T-helper 17 cell (primary cell): ENCODE measurements around the gene ALOX12B. TPM values are rescaled to one million over a fixed set of nuclear protein-coding genes. Genes with fewer than 3 reads are reported as not detected.
"Not testable (repeated sequence)": the region's sequence is repeated elsewhere in the genome, so short reads cannot be mapped to it uniquely, and the experiment has no call there.

ENCODE experiments used
- ATAC-seq: fragments of 150-1000 bp; cut with Tn5 transposase; 2 replicates; pipeline ENCODE4 v1.10.0; 2021; ENCODE audit warnings: mild to moderate bottlenecking, moderate library complexity
- DNase-seq, 3 donors: peaks; one replicate each; pipeline versions ENCODE4 v3.0.0 to v3.0.0-alpha.2; 2020 to 2021
- H3K9me3 ChIP-seq: one replicate; pipeline ENCODE4 v1.7.0; 2013; ENCODE audit warnings: low read length, mild to moderate bottlenecking; ENCODE audit not compliant: control insufficient read depth, poor library complexity, severe bottlenecking
- H3K27ac Mint-ChIP-seq: one replicate; pipeline ENCODE4 v1.8.0; 2022; ENCODE audit warnings: mild to moderate bottlenecking, moderate library complexity, mixed read lengths
- H3K27me3 Mint-ChIP-seq: one replicate; pipeline ENCODE4 v1.8.0; 2022; ENCODE audit warnings: mixed read lengths
- H3K36me3 Mint-ChIP-seq: one replicate; pipeline ENCODE4 v1.8.0; 2022; ENCODE audit warnings: low read depth, mixed read lengths
- H3K4me1 Mint-ChIP-seq: one replicate; pipeline ENCODE4 v1.8.0; 2022; ENCODE audit warnings: mild to moderate bottlenecking, mixed read lengths
- H3K4me3 Mint-ChIP-seq: one replicate; pipeline ENCODE4 v1.8.0; 2022; ENCODE audit warnings: mild to moderate bottlenecking, moderate library complexity, mixed read lengths
- total RNA-seq, 4 donors: library from RNA in 2 of 4; stranded (reverse) in 2 of 4; gene quantifications; one replicate each; pipeline ENCODE4 v1.2.3 and lab custom pipeline; 2022 to 2026

ALOX12B gene
- total RNA-seq, 2 donors from 2014 or later = not detected

DNA sequence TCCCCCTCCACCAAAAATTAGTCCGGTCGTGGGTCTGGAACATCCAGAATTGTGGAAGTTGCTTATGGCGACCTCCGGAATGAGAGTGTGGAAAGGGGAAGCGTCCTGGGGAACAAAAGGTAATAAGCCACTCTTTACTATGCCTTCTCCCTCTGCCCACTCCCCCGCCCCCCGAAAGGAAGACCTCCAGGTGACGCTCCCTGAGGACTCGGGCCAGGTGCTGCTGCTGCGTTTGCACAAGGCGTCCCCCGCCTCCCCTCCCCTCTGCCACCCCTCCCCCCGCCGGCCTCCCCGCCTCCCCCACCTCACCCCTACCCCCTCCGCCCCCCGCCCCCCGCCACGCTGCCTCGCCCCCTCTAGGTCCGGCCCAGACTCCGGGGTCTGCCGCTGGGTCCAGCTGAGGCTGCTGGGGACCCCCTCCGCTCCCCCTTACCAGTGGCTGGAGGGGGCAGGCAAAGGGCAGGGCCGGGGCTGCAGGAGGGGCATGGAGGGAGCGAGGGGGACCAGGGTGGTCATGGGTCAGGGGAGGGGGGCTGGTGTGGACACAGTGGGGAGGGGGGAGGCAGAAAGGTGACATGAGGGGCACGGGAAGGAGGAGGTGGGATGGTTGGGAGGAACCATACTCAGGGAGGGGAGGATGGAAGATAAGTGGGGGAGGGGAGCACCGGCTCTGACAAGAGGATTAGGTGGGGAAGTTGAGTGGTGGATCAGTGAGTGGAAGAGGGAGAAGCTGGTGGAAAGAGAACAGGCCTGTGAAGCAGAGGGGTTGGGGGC is 23.6 kb downstream of the ALOX12B start:
- DNase-seq = no peak
- no peak for ATAC-seq

DNA sequence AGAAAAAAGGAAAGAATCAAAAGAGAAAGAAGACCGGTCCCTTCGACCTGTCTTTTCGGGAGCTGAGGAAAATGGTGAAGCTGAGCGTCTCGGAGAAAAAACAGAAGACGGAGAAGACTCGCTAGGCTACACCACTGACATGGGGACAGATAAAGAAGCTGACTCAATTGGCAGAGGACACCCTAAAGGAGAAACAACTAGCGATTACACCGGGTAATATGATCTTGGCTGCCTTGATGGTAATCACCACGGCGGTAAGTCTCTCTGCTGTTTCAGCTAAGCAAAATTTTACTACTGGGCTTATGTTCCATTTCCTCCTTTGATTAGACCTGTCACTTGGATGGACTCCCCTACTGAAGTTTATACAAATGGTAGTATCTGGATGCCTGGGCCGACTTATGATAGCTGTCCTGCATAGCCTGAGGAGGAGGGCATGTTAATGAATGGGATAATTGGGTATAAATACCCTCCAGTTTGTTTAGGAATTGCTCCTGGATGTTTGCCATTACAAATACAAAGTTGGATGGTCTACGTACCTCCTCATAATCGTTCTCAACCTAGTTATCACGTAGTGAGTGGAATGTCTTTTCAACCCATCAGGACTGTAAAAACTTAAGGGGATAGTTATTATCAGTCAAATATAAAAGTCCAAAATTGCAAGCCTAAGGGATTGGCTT is 24.6 kb downstream of the ALOX12B start:
- H3K27me3 Mint-ChIP-seq = peaks cover 49% of the 10 kb centered on the region
- ATAC-seq = no peak

More for the DNA sequence above, 23.6 kb downstream of the ALOX12B start:
- H3K9me3 ChIP-seq = no peaks in the 10 kb centered on the region
- no peak overlapping the region for H3K27ac Mint-ChIP-seq
- peaks cover 43% of the 10 kb centered on the region for H3K27me3 Mint-ChIP-seq
- H3K4me3 Mint-ChIP-seq = no peak overlapping the region
- H3K4me1 Mint-ChIP-seq = peaks cover 3% of the 10 kb centered on the region
- H3K36me3 Mint-ChIP-seq = no peaks in the 10 kb centered on the region

DNA sequence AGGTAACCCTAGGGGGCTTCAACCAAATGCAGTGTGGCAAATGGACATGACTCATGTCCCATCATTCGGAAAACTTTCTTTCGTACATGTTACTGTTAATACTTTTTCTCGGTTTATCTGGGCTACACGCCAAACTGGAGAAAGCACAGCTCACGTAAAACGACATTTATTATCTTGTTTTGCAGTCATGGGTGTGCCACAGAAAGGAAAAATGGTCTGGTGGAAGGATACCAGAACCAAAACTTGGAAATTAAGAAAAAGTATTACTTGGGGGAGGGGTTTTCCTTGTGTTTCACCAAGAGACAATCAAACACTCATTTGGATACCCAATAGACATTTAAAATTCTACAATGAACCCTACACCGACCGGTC is 25.1 kb downstream of the ALOX12B start:
- DNase-seq (no peak), ATAC-seq (no peak)
- no peaks in the 10 kb centered on the region for H3K9me3 ChIP-seq
- peaks cover 54% of the 10 kb centered on the region for H3K27me3 Mint-ChIP-seq
- H3K4me1 Mint-ChIP-seq = peaks cover 5% of the 10 kb centered on the region
- no peak overlapping the region for H3K4me3 Mint-ChIP-seq
- no peaks in the 10 kb centered on the region for H3K36me3 Mint-ChIP-seq
- H3K27ac Mint-ChIP-seq = no peak overlapping the region

More for the DNA sequence above, 24.6 kb downstream of the ALOX12B start:
- no peaks in the 10 kb centered on the region for H3K36me3 Mint-ChIP-seq
- peaks cover 3% of the 10 kb centered on the region for H3K4me1 Mint-ChIP-seq
- DNase-seq = no peak
- no peak overlapping the region for H3K4me3 Mint-ChIP-seq
- H3K27ac Mint-ChIP-seq = peak overlapping the region; percentile 21
- no peaks in the 10 kb centered on the region for H3K9me3 ChIP-seq

DNA sequence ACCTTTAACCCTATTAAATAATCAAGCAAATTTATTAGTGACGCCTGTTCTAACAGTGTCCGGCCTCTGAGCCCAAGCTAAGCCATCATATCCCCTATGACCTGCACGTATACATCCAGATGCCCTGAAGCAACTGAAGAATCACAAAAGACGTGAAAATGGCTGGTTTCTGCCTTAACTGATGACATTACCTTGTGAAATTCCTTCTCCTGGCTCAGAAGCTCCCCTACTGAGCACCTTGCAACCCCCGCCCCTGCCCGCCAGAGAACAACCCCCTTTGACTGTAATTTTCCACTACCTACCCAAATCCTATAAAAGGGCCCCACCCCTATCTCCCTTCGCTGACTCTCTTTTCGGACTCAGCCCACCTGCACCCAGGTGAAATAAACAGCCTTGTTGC is 25.7 kb downstream of the ALOX12B start:
- not testable (repeated sequence) for DNase-seq, H3K27ac Mint-ChIP-seq, H3K4me1 Mint-ChIP-seq, H3K9me3 ChIP-seq, ATAC-seq, H3K36me3 Mint-ChIP-seq, H3K4me3 Mint-ChIP-seq
- peaks cover 60% of the 10 kb centered on the region for H3K27me3 Mint-ChIP-seq

DNA sequence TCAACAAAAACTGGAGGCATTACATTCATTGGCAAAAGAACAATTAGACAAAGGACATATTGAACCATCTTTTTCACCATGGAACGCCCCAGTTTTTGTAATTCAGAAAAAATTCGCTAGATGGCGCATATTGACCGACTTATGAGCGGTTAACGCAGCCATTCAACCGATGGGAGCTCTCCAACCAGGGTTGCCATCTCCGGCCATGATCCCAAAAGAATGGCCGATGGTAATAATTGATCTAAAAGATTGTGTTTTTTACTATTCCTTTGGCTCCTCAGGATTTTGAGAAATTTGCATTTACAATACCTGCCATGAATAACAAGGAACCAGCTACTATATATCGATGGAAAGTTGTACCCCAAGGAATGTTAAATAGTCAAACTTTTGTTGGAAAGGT is 27.2 kb downstream of the ALOX12B start:
- ATAC-seq (peak; percentile 57), DNase-seq (peak in 2 of 3 donors; percentile 26 to 55)
- no peaks in the 10 kb centered on the region for H3K9me3 ChIP-seq
- Mint-ChIP-seq H3K4me1 (peaks cover 11% of the 10 kb centered on the region), H3K27ac (no peak overlapping the region), H3K27me3 (peaks cover 75% of the 10 kb centered on the region), H3K4me3 (peak overlapping the region; percentile 7), H3K36me3 (no peaks in the 10 kb centered on the region)

DNA sequence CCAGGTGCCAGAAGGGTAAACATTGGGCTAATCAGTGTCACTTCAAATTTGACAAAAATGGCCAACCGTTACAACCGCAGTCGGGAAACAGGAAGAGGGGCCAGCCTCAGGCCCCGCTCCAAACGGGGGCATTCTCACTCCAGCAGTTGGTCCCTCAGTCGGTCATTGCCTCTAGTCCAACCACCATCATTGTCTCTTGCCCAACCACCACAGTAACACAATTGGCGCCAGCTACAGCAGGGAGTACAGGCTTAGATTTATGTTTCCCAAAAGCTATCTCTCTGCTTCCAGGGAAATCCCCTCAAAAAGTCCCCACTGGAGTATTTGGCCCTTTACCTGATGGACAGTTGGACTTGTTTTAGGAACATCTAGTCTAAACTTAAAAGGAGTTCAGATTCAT is 28.4 kb downstream of the ALOX12B start:
- Mint-ChIP-seq H3K4me3 (peak overlapping the region; percentile 12), H3K27ac (no peak overlapping the region), H3K4me1 (peaks cover 11% of the 10 kb centered on the region), H3K36me3 (no peaks in the 10 kb centered on the region), H3K27me3 (peaks cover 75% of the 10 kb centered on the region)
- ATAC-seq = no peak
- no peak for DNase-seq
- no peaks in the 10 kb centered on the region for H3K9me3 ChIP-seq

DNA sequence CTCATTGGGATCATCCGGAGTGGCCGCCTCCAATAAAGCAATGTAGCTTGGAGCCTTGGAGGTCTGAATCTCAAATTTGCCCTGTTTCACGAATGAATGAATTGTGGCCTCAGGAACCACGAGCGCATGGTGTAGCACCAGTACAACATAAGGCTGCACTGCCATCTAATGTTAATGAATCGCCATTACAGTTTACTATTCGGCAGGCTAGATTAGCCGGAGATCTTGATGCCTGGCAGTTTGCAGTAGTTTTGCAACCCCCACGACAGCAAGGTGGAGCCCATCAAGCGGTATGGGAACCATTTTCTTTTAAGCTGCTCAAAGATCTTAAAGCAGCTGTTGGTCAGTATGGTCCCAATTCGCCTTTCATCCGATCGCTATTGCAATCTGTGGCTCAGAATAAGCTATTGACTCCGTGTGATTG is 29.8 kb downstream of the ALOX12B start:
- H3K9me3 ChIP-seq = no peaks in the 10 kb centered on the region
- no peaks in the 10 kb centered on the region for H3K36me3 Mint-ChIP-seq
- H3K27me3 Mint-ChIP-seq = peaks cover 66% of the 10 kb centered on the region
- peak; percentile 96 for ATAC-seq
- H3K4me3 Mint-ChIP-seq = no peak overlapping the region
- no peak overlapping the region for H3K27ac Mint-ChIP-seq
- DNase-seq = peak in 1 of 3 donors; percentile 35
- H3K4me1 Mint-ChIP-seq = peaks cover 11% of the 10 kb centered on the region

DNA sequence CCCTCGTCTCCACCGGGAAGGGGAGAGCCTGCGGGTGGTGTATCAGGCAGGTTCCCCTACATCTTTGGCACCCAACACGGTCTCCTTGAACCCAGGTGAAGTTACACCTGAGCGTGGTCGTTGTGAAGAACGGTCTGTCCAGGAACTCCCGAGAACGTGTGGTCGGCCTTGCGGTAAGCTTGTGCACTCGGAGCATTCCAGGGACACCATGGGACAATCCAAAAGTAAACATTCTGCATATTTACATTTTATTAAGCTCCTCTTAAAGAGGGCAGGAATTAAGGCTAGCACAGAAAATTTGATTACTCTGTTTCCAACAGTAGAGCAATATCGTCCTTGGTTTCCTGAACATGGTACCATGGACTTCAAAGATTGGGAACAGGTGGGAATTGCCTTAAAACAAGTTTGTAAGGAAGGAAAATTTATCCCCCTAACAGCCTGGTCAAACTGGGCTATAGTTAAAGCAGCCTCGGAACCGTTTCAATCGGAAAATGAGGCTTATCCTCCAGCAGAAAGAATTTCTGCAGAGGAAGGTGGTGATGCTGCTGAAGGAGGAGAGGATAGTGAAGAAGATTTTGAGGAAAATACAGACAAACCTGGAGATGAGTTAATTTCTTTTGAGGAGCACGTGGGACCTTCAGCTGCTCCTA is 30.4 kb downstream of the ALOX12B start:
- no peak overlapping the region for H3K27ac Mint-ChIP-seq
- DNase-seq (no peak), ATAC-seq (no peak)
- H3K4me3 Mint-ChIP-seq = peak overlapping the region; percentile 25
- H3K4me1 Mint-ChIP-seq = peaks cover 8% of the 10 kb centered on the region
- no peaks in the 10 kb centered on the region for H3K9me3 ChIP-seq
- no peaks in the 10 kb centered on the region for H3K36me3 Mint-ChIP-seq
- peaks cover 60% of the 10 kb centered on the region for H3K27me3 Mint-ChIP-seq

DNA sequence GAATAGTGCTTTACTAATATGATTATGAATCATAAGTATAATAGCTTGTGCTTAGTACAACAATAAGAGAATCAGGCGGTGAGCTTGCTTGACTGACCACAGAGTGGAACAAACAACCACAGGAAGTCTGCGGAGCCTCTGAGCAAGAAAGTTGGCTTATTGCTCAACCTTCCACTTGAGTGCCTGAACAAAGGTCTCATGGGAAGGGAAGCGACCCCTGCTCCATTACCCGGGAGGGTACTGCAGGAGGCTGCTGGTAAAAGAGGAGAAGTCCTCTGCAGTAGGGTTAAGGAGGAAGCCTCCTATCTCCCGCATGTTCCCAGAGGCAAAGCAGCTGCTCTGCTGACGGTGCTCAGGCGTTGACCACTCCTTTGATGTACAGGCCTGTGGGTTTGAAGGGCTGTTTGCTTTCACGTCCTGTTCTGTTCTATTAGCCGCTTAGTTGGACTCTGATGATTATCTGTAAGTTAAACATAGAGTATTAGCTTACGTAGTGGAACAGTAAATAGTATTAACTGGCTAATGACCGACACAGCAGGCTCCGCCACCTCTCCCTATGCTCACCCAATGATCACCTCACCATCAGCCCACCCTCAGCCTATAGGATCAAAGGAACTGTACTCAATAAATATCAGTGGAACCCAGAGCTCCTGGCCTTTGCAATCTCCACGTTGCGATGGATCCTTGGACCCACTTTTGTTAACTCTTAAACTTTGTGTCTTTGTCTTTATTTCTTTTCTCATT is 31.1 kb downstream of the ALOX12B start:
- Mint-ChIP-seq H3K4me3 (peak overlapping the region; percentile 25), H3K4me1 (peaks cover 8% of the 10 kb centered on the region), H3K36me3 (no peaks in the 10 kb centered on the region), H3K27me3 (peaks cover 57% of the 10 kb centered on the region), H3K27ac (no peak overlapping the region)
- H3K9me3 ChIP-seq = no peaks in the 10 kb centered on the region
- ATAC-seq (no peak), DNase-seq (no peak)

DNA sequence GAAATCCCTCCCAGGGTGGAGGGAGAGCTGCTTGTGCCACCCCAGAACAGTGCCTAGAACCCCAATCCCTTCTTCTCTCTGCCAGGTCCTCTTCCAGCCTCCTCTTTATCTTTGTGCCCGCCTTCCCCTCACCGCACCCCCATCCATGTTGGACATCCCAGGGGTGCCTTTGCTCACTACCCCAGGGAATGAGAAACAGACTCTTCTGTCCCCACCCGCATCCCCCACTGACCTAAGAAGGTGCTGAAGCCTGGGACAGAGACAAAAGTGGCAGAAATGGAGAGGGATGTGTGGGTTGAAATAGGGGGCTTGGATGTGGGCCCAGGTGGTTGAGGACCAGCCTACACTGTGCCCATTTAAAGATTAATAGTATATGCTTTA is 31.7 kb downstream of the ALOX12B start:
- Mint-ChIP-seq H3K4me3 (no peak overlapping the region), H3K27ac (no peak overlapping the region), H3K27me3 (peaks cover 51% of the 10 kb centered on the region), H3K4me1 (peaks cover 8% of the 10 kb centered on the region), H3K36me3 (no peaks in the 10 kb centered on the region)
- no peak for ATAC-seq
- DNase-seq = no peak
- H3K9me3 ChIP-seq = no peaks in the 10 kb centered on the region

DNA sequence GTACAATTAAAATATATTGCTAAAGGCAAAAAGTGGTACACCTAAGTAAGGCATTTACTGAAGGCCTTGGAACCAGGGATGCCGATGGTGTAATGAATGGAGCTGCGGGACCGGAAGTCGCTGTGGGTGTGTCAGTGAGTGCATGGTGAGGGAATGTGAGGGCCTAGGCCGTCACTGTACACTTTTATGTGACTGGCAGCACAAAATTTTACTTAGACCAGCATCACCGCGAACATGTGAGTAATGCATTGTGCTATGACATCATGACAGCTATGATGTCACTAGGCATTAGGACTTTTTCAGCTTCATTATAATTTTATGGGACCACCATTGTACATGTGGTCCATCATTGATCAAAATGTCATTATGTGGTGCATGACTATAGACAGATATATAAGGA is 33.9 kb downstream of the ALOX12B start:
- peaks cover under 1% of the 10 kb centered on the region for H3K36me3 Mint-ChIP-seq
- ATAC-seq (no peak), DNase-seq (no peak)
- H3K27me3 Mint-ChIP-seq = peaks cover 32% of the 10 kb centered on the region
- no peak overlapping the region for H3K4me3 Mint-ChIP-seq
- peak overlapping the region; percentile 14 for H3K27ac Mint-ChIP-seq
- H3K4me1 Mint-ChIP-seq = peaks cover 8% of the 10 kb centered on the region
- H3K9me3 ChIP-seq = no peaks in the 10 kb centered on the region

DNA sequence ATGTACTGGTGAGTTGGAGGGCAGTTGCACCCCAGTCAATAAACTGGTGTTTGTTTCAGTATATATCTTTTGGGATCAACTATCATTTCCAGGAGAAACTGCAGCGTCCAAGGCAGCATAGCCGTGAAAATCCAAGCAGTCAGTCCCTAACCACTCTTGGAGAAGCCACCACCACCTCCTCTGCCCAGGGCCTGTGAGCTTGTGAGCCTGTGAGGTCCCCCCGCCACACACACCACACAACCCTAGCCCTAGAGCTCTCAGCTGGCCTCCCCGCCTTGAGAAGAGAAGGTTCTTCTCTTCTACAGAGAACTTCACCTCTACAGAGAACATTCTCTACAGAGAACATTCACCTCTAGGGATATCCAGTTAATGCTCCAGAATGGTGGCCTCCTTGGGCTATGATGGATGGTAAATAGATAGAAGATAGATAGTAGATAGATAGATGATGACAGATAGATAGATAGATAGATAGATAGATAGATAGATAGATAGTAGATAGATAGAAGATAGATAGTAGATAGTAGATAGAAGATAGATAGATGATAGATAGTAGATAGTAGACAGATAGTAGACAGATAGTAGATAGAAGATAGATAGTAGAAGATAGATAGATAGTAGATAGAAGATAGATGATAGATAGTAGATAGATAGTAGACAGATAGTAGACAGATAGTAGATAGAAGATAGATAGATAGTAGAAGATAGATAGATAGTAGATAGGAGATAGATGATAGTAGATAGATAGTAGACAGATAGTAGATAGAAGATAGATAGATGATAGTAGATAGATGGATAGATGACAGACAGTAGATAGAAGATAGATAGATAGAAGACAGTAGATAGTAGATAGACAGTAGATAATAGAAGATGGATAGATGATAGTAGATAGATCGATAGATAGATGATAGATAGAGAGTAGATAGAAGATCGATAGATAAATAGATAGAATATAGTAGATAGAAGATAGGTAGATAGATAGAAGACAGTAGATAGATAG is 35.0 kb downstream of the ALOX12B start:
- Mint-ChIP-seq H3K27ac (no peak overlapping the region), H3K4me3 (no peak overlapping the region), H3K27me3 (peaks cover 26% of the 10 kb centered on the region), H3K4me1 (peaks cover 7% of the 10 kb centered on the region), H3K36me3 (peaks cover 2% of the 10 kb centered on the region)
- no peak for DNase-seq
- no peak for ATAC-seq
- no peaks in the 10 kb centered on the region for H3K9me3 ChIP-seq
